Activated naive CD8-positive, alpha-beta T cell treated with anti-CD3 and anti-CD28 coated beads, Interleukin-2, amount 50 U/mL, for 24 hours (primary cell): ENCODE measurements around the gene MST1.
A peak's percentile ranks its signal among the peaks of the same experiment; 100 is the strongest.

Experiments
- ATAC-seq: fragments of 150-1000 bp; cut with Tn5 transposase; one replicate; pipeline ENCODE4 v1.10.0; 2021
- DNase-seq: peaks from one replicate; pipeline ENCODE4 v3.0.0; 2021
- H3K27ac Mint-ChIP-seq: one replicate; pipeline ENCODE4 v1.8.0; 2021; ENCODE audit warnings: mild to moderate bottlenecking, mixed read lengths
- H3K27me3 Mint-ChIP-seq: one replicate; pipeline ENCODE4 v1.8.0; 2021; ENCODE audit warnings: mixed read lengths
- H3K36me3 Mint-ChIP-seq: one replicate; pipeline ENCODE4 v1.8.0; 2021; ENCODE audit warnings: low read depth, mixed read lengths
- H3K4me1 Mint-ChIP-seq: one replicate; pipeline ENCODE4 v1.8.0; 2021; ENCODE audit warnings: mixed read lengths
- H3K4me3 Mint-ChIP-seq: one replicate; pipeline ENCODE4 v1.8.0; 2021; ENCODE audit warnings: mild to moderate bottlenecking, moderate library complexity, mixed read lengths
- H3K9me3 Mint-ChIP-seq: one replicate; pipeline ENCODE4 v1.8.0; 2021; ENCODE audit warnings: mixed read lengths

The MST1 gene

DNA sequence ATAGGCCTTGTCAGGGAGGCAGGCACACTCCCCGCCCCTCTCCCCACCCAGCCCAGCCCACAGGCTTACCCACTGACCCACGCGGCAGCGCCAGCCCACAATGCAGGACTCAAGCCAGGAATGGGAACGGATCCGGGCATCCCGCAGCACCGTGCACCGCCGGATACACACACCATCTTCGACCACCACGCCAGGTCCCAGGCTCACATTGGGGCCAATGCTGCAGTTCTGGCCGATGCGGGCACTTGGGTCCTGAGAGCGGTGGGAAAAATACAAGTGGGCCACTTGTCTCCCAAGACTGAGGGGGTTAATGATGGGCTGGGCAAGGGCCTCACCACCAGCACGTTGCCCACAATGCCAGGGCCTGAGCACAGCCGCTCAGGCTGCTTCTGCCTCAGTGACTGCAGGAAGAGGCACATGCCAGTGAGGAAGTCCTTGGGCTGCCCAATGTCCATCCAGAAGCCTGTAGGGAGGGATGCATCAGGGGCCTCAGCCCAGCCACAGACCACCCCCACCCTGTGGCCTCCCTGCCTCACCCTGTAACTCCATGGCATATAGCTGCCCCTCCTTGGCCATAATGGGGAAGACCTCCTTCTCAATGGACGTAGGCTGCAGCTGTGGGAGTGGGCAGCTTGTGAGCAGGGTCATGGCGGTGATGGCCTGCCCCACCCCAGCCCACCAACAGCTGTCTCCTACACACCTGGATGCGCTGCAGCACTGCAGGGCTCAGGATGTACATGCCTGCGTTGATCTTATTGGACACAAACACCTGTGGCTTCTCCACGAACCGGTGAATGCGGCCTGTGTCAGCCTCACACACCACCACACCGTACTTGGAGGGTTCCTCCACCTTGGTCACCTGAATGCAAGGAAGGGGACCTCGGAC is 32.9 kb upstream of the MST1 start:
- H3K4me1 Mint-ChIP-seq, result peaks cover 31% of the 10 kb centered on the region
- H3K36me3 Mint-ChIP-seq, result peaks cover 8% of the 10 kb centered on the region
- H3K4me3 Mint-ChIP-seq, result peak overlapping the region; percentile 85
- no peak for ATAC-seq
- no peaks in the 10 kb centered on the region for H3K9me3 Mint-ChIP-seq
- DNase-seq, result no peak
- peak overlapping the region; percentile 84 for H3K27ac Mint-ChIP-seq
- no peaks in the 10 kb centered on the region for H3K27me3 Mint-ChIP-seq

DNA sequence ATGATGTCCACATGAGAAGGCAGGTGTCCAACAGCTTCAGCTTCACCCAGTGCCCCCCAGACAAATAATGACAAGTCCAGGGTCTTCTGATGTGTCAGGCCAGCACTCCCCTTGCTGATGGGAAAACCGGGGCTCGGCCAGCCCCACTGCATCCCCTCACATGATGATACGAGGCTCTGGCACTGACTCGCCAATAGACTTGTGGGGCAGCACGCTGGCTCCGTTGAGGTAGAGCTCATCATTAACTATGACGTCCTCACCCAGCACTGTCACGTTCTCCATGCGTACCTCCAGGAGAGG is 32.3 kb upstream of the MST1 start:
- Mint-ChIP-seq H3K4me1 (peaks cover 31% of the 10 kb centered on the region), H3K36me3 (peaks cover 8% of the 10 kb centered on the region), H3K27ac (no peak overlapping the region), H3K9me3 (no peaks in the 10 kb centered on the region), H3K4me3 (no peak overlapping the region), H3K27me3 (no peaks in the 10 kb centered on the region)
- ATAC-seq (no peak), DNase-seq (no peak)

DNA sequence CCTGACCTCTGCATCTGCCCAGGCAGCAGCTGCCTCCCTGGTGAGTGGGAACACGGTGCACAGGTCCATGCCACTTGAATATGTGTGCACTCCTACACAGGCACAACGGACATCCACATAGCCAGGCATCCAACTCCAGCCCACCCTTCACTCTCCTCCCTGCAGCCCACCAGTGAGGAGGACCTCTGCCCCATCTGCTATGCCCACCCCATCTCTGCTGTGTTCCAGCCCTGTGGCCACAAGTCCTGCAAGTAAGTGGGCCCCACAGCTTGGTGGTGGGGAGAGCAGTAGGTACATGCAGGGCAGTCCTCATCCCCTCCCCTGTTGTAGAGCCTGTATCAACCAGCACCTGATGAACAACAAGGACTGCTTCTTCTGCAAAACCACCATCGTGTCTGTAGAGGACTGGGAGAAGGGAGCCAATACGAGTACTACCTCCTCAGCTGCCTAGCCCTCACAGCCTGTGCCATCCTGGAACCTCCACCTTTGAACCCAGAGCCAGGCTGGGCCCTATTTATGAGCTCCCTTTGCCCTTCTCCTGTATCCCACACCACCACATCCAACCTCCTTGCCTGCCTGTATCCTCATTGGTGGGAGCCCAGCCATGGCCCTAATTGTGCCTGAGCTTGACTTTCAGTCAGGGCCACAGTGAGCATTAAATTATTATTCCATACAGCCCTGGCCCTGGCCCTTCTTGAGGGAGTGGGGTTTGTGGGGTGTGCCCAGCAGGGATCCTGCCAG is 31.8 kb upstream of the MST1 start:
- no peak overlapping the region for H3K27ac Mint-ChIP-seq

DNA sequence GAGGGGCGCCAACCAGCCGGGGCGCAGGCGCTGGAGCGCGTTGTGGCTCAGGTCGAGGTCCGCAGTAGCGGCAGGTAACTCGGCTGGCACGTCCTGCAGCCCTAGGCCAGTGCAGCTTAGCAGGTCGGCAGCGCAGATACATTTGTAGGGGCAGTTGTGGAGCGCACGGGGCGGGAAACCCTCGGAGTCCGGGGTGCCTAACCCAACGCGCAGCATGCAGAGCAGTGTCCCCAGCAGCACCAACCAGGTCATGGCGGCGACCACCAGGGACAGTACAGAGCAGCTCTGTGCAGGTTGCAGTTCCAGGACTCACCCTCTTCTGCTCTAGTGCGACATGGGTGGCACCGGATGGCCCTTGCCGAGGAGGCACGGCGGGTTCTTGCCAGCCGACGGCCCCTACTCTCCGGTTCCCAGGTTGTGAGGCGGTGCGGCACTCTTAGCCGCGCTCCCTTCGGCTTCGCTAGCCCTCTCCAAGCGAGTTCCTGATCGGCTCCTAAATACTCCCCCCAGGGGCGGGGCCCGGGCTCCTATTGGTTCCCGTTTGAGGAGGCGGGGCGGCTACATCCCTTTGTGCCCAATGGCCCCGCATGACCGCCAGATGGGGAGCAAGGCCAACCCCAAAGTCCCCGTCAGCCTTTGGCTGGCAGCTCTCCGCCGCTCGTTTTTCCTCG is 30.1 kb upstream of the MST1 start, which contains the start of gene AMIGO3:
TSS of gene AMIGO3 (minus strand) at position 471 of the 671 bp plus-strand sequence. CDS start at position 252, 219 bp downstream.
- peaks cover 31% of the 10 kb centered on the region for H3K4me1 Mint-ChIP-seq
- ATAC-seq, result peak; percentile 67
- H3K4me3 Mint-ChIP-seq, result peak within 1 kb of the TSS; percentile 75
- H3K36me3 Mint-ChIP-seq, result peaks cover 8% of the 10 kb centered on the region
- no peaks in the 10 kb centered on the region for H3K9me3 Mint-ChIP-seq
- H3K27ac Mint-ChIP-seq, result peak within 1 kb of the TSS; percentile 49
- no peaks in the 10 kb centered on the region for H3K27me3 Mint-ChIP-seq
- peak; percentile 91 for DNase-seq

More for the DNA sequence above, 31.8 kb upstream of the MST1 start:
- no peaks in the 10 kb centered on the region for H3K9me3 Mint-ChIP-seq
- DNase-seq (no peak), ATAC-seq (no peak)
- peaks cover 31% of the 10 kb centered on the region for H3K4me1 Mint-ChIP-seq
- no peaks in the 10 kb centered on the region for H3K27me3 Mint-ChIP-seq
- H3K4me3 Mint-ChIP-seq, result peak overlapping the region; percentile 38
- peaks cover 8% of the 10 kb centered on the region for H3K36me3 Mint-ChIP-seq

DNA sequence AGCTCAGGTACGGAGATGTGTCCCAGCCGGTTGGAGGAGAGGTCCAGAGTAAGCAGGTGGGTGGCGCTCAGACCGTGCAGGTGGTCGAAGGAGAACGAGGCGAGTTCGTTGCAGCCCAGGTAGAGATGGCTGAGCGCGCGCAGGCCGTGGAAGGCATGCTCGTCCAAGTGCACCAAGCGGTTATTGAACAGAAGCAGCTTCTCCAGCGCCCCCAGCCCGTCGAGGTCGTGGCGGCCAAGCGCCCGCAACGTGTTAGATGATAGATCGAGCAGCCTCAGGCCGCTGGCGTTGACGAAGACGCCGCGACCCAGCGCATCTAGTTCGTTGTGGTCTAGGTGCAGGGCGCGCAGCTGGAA is 29.6 kb upstream of the MST1 start:
- no peak overlapping the region for H3K27ac Mint-ChIP-seq
- H3K9me3 Mint-ChIP-seq, result no peaks in the 10 kb centered on the region
- DNase-seq (no peak), ATAC-seq (no peak)
- H3K36me3 Mint-ChIP-seq, result peaks cover 8% of the 10 kb centered on the region
- no peaks in the 10 kb centered on the region for H3K27me3 Mint-ChIP-seq
- H3K4me1 Mint-ChIP-seq, result peaks cover 28% of the 10 kb centered on the region
- H3K4me3 Mint-ChIP-seq, result peak overlapping the region; percentile 75

DNA sequence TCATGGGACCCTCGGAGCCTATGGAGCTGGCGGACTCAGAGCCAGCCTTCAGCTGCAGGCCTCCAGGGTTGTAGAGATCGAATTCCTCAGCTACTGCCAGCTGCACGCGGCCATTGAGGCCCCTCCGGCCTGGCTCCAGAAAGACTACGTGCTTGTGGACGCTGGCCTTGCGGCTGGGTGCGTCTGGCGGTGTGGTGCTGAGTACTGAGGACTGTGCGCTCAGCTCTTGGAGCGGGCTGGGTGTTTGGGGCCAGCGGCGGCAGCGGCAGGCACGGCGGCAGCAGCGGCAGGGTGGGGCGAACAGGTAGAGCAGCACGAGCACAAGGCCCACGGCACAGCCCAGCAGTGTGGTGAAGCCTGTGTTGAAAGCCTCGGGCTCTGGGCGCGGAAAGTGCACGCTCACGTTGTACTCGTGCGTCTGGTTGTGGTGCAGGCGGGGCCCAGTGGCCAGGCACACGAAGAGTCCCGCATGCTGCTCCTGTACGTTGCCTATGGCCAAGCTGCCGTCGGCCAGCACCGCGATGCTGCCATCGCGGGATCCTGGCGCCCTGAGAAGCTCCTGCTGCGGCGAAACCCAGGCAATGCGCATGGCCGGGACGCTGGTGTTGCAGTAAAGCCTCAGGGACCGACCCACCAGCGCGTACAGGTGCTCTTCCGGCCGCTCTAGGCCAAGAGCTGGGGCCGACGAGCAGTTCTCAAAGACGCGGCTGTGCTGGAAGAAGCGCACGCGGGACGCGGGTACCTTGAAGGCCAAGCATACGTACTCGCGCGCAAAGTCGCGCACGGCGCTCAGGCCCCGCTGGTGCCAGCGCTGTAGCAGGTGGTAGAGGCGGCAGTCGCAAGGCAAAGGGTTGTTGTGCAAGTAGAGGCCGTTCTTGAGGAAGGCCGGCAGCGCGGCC is 28.9 kb upstream of the MST1 start:
- no peak for DNase-seq

DNA sequence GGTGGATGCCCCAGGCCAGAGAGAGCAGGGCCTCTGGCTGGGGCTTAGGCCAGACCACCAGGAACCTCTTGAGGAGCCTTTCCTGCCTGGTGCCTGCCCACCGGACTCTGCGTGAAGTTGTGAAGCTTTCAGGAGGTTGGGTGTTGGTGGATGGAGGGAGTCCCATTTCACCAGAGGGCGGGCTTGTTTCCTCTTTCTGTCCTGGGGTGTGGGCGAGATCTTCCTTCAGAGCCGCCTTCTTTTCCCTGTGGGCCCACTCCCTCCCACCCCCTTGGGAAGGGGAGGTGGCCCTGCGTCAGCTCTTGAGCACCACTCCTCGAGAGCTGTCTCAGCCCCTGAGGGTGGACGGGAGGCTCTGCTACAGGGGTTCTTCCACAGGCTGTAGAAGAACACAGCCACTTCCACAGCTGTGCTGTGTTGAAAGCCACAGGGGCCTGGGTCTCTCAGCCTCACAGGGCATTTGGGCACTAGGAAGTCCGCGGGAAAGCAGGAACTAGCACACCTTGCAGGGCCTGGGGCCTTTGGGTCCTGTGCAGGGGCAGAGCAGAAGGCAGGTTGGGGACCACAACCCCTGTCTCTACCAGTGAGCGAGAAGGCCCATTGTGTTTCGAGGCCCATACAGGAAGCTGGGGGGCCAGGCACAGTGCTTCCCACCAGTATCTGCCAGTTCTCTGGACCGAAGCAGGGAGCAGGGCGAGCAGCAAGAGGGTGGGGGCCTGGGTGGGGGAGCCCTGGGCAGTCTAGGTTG is 28.1 kb upstream of the MST1 start:
- H3K9me3 Mint-ChIP-seq, result no peaks in the 10 kb centered on the region
- H3K36me3 Mint-ChIP-seq, result peaks cover 4% of the 10 kb centered on the region
- no peak overlapping the region for H3K27ac Mint-ChIP-seq
- no peak overlapping the region for H3K4me3 Mint-ChIP-seq
- H3K4me1 Mint-ChIP-seq, result peaks cover 23% of the 10 kb centered on the region
- no peak for DNase-seq
- ATAC-seq, result no peak
- no peaks in the 10 kb centered on the region for H3K27me3 Mint-ChIP-seq

More for the DNA sequence above, 28.9 kb upstream of the MST1 start:
- H3K27me3 Mint-ChIP-seq, result no peaks in the 10 kb centered on the region
- H3K4me1 Mint-ChIP-seq, result peaks cover 28% of the 10 kb centered on the region
- H3K9me3 Mint-ChIP-seq, result no peaks in the 10 kb centered on the region
- H3K4me3 Mint-ChIP-seq, result peak overlapping the region; percentile 75
- no peak overlapping the region for H3K27ac Mint-ChIP-seq
- ATAC-seq, result no peak
- peaks cover 8% of the 10 kb centered on the region for H3K36me3 Mint-ChIP-seq

DNA sequence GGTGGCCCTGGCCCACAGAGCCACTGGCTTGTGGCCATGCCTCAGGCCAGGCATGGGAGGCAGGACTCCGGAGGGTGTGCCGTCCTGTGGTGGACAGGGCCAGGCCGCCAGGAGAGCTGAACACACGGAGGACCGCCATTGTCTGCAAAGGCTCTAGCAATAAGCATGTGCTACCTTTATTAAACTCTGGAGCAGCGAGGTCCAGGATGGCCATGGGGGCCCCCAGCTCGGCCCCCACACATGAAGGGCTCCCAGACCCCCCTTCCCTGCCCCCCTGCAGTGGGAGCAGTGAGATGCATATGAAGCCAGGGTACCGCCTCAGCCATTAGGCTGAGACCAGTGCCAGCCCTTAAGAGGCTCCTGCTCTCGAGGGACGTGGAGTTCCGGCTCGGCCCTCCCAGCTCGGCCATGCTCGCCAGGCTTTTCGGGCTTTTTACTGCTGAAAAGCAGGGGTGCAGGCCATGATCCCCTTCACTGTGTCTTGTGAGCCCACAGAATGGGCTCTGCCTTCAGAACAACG is 27.5 kb upstream of the MST1 start:
- no peak for DNase-seq
- no peaks in the 10 kb centered on the region for H3K9me3 Mint-ChIP-seq
- no peaks in the 10 kb centered on the region for H3K27me3 Mint-ChIP-seq
- ATAC-seq, result no peak
- H3K4me3 Mint-ChIP-seq, result no peak overlapping the region
- peaks cover 20% of the 10 kb centered on the region for H3K4me1 Mint-ChIP-seq
- peaks cover 4% of the 10 kb centered on the region for H3K36me3 Mint-ChIP-seq
- H3K27ac Mint-ChIP-seq, result no peak overlapping the region

DNA sequence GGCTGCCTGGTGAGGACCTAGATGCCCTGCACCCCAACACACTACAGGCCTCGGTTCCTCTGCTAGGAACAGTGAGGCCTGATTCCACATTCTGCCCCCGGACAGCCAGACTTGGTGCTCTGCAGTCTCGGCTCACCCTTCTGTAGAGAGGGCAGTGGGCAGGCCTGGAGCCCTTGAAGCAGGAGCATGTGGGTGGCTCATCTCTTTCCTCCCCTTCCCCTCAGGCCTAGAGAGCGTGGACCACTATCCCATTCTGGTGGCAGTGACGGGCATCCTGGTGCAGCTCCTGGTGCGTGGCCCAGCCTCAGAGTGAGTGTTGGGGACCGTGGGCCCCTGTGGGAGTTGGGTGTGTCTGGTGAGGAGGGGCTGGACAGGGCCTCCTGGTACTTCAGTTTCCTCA is 26.9 kb upstream of the MST1 start:
- H3K27me3 Mint-ChIP-seq, result no peaks in the 10 kb centered on the region
- DNase-seq (no peak), ATAC-seq (no peak)
- no peak overlapping the region for H3K4me3 Mint-ChIP-seq
- H3K9me3 Mint-ChIP-seq, result no peaks in the 10 kb centered on the region
- peaks cover 25% of the 10 kb centered on the region for H3K4me1 Mint-ChIP-seq
- H3K27ac Mint-ChIP-seq, result no peak overlapping the region
- peaks cover 3% of the 10 kb centered on the region for H3K36me3 Mint-ChIP-seq

DNA sequence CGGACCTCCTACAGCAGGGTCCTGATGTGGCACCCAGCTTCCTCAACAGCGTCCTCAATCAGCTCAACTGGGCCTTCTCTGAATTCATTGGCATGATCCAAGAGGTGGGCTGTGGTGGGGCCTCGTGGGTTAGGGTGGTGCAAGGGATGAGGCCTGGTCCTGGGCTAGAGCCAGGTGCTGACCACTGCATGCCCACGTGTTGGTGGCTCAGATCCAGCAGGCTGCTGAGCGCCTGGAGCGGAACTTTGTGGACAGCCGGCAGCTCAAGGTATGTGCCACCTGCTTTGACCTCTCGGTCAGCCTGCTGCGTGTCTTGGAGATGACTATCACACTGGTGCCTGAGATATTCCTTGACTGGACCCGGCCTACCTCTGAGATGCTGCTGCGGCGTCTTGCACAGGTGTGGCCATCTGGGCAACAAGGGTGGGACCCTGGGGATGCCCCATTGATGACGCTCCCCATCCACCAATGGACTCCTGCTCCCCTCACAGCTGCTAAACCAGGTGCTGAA is 26.4 kb upstream of the MST1 start:
- Mint-ChIP-seq H3K36me3 (no peaks in the 10 kb centered on the region), H3K4me3 (no peak overlapping the region), H3K9me3 (no peaks in the 10 kb centered on the region), H3K27ac (no peak overlapping the region), H3K27me3 (no peaks in the 10 kb centered on the region), H3K4me1 (peaks cover 26% of the 10 kb centered on the region)
- ATAC-seq, result no peak
- DNase-seq, result no peak

DNA sequence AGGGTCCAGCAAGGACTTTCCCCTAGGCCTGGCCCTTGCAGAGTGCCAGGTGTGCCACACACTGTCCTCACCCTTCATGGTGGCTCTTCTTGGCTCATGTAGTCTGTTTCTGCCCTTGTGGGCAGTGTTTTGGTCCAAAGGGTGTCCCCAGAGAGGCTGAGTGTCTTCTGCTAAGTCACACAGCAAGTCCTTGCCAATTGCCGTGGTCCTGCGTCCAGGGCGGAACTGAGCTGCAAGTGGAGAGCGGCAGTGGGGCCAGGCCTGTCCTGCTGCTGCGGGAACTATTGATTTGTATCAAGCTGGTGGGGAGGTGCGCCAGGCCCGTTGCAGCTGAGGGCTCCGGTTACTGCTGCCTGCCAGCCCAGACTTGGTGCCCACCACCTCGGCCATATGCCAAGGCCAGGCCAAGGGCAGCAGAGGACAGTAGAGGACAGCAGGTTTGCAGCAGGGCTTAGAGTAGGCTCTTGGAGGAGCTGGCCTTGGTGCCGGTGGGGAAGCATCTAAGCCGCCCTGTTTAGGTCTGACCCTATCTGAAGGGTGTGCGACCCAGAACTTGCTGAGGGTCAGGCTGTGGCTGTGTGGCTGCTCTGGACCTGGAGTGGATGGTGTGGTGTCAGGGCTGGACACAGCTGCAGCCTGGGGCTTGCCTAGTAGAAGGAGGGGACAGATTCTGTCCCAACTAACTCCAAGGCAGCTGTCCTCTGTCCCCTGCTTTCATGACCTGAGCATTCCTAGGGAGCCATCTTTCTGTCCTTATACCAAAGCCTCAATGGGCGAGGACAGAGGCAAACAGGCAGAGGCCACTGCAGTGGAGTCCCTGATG is 25.7 kb upstream of the MST1 start:
- Mint-ChIP-seq H3K9me3 (no peaks in the 10 kb centered on the region), H3K36me3 (no peaks in the 10 kb centered on the region), H3K4me3 (no peak overlapping the region), H3K27ac (no peak overlapping the region), H3K27me3 (no peaks in the 10 kb centered on the region), H3K4me1 (peaks cover 22% of the 10 kb centered on the region)
- ATAC-seq (no peak), DNase-seq (no peak)

DNA sequence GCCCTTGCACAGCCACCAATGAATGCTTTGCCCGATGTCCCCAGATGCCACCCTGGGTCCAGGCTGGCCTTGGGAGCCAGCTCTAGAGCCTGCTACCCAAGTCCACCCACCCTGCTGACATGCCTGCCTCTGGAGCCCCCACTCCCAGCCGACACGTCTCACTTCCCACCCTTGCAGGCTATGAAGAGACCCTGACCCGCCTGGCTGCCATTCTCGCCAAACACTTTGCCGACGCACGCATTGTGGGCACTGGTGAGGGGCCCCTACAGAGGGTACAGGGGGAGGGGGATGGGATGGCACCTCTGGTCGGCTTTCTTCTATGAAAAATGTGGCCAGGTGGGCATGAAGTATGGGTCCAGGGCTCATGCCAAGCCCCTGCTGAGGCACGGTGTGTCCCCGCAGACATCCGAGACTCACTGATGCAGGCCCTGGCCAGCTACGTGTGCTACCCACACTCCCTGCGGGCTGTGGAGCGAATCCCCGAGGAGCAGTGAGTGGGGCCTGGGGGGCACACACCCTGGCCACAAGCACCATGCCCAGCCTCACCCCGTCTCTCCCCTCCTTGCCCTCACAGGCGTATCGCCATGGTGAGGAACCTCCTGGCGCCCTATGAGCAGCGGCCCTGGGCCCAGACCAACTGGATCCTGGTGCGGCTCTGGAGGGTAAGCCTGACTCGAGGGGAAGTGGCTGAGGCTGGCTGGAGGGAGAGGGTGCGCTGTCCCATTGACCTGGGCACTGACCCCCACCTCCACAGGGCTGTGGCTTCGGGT is 24.2 kb upstream of the MST1 start:
- ATAC-seq (no peak), DNase-seq (no peak)
- Mint-ChIP-seq H3K4me1 (peaks cover 9% of the 10 kb centered on the region), H3K36me3 (peaks cover 2% of the 10 kb centered on the region), H3K27me3 (no peaks in the 10 kb centered on the region), H3K27ac (no peak overlapping the region), H3K9me3 (no peaks in the 10 kb centered on the region), H3K4me3 (no peak overlapping the region)
